Measurements from ENCODE around the gene ZDHHC13. TPM values are rescaled to one million over a fixed set of nuclear protein-coding genes. Genes with fewer than 3 reads are reported as not detected.

The ZDHHC13 gene, protein sequence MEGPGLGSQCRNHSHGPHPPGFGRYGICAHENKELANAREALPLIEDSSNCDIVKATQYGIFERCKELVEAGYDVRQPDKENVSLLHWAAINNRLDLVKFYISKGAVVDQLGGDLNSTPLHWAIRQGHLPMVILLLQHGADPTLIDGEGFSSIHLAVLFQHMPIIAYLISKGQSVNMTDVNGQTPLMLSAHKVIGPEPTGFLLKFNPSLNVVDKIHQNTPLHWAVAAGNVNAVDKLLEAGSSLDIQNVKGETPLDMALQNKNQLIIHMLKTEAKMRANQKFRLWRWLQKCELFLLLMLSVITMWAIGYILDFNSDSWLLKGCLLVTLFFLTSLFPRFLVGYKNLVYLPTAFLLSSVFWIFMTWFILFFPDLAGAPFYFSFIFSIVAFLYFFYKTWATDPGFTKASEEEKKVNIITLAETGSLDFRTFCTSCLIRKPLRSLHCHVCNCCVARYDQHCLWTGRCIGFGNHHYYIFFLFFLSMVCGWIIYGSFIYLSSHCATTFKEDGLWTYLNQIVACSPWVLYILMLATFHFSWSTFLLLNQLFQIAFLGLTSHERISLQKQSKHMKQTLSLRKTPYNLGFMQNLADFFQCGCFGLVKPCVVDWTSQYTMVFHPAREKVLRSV
- total RNA-seq = 1 to 10 TPM; 5.4 to 5.9 TPM
- long read RNA-seq, donor 1, partial matches to known transcripts = 0 of 2 reads
- long read RNA-seq, donor 1, other reads (novel, unspliced or antisense) = 0 of 2 reads
- long read RNA-seq, donor 2, transcript ZDHHC13-202 (17 exons, 2,445 nt) = major isoform, 6 of 7 reads
- long read RNA-seq, donor 2, partial matches to known transcripts = 1 of 7 reads
- long read RNA-seq, donor 2, other reads (novel, unspliced or antisense) = 0 of 7 reads

DNA sequence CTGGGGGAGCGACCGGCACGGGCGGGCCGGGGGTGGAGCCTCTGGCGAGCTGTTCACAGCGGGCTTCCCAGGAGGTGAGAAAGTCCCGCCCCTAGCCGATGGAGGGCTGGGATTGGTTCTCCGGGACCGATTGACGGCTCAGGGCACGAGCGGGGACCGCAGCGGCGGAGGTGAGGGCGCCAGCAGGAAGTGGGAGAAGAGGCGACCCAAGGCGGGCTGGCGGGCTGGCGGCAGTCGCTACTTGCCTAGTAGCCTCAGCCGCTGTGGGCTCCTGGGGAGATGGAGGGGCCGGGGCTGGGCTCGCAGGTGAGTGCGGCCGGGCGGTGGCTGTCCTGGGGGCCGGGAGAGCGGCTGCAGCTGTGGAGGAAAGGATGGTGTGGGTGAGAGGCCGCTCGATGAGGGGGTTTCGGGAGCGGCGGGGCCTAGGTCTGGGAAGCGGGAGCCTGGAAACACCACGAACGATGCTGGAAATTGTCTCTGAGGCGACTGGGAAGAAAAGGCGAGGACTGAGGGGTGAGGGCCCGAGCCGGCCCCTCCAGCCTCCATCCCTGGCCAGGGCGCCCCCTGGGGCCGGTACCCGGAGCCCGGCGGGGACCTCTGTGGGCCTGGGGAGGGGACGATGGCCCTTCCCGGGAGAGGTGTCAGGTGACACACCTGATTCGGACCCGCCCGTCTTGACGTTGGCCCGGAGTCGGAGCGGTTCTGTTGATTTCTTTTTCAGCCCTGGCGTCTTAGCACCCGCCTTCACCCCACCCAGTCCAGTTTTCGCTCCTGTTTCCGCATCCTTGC lies at the start of gene ZDHHC13:
Gene ZDHHC13, plus strand, starts transcription at position 198 of the 789 bp plus-strand sequence. Its CDS starts 82 bp downstream, at position 280.
- DNase-seq (ENCODE audit: low spot score) = peak; percentile 96
- intact Hi-C loops (cut with DNase I) = no loop called here

DNA sequence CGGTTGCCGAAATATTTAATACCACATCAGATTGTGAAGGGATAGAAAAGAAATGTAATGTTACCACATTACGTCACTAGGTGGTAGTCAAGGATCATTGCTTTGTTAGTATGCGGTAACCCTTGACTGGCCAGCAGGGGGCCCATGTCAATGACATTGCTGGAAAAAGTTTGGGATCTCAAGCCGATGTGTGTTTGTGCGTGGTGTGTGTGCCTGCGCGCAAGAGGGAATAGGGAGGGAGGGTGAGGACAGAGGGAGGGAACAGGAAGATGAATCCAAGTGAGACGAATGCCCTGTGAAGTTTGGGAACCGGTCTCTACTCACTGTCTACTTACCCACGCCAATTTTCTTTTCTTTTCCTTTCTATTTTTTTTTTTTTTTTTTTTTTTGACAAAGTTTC lies 45.7 kb upstream of the ZDHHC13 start:
- intact Hi-C loops (cut with DNase I) = loop anchor here in 1 of 2 donors (10.0 kb wide), 1 partner anchor 664 kb away; no protein-coding TSS in a partner anchor
- DNase-seq (ENCODE audit: low spot score) = peak; percentile 86

DNA sequence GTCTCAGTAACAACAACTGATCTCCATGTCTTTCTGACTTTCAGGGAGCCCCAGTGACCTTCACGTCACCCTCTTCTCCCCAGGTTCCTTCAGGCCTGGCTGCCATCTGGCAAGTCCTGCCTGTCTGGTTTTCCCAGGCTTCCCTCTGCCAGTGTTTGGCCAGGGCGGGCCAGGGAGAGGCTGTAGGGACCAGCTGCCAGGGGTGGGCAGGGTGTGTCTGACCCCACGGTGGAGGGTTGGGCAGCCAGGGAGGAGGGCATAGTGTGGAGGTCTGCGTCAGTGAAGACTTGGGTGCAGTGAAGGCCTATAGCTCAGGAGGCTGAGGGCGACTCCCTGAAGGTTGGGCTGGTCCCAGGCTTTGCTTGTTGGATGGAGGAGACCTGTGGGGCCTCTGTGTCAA lies 44.5 kb upstream of the ZDHHC13 start:
- DNase-seq (ENCODE audit: low spot score) = no peak
- intact Hi-C loops (cut with DNase I) = loop anchor here in 1 of 2 donors (10.0 kb wide), 1 partner anchor 662 kb away; no protein-coding TSS in a partner anchor

DNA sequence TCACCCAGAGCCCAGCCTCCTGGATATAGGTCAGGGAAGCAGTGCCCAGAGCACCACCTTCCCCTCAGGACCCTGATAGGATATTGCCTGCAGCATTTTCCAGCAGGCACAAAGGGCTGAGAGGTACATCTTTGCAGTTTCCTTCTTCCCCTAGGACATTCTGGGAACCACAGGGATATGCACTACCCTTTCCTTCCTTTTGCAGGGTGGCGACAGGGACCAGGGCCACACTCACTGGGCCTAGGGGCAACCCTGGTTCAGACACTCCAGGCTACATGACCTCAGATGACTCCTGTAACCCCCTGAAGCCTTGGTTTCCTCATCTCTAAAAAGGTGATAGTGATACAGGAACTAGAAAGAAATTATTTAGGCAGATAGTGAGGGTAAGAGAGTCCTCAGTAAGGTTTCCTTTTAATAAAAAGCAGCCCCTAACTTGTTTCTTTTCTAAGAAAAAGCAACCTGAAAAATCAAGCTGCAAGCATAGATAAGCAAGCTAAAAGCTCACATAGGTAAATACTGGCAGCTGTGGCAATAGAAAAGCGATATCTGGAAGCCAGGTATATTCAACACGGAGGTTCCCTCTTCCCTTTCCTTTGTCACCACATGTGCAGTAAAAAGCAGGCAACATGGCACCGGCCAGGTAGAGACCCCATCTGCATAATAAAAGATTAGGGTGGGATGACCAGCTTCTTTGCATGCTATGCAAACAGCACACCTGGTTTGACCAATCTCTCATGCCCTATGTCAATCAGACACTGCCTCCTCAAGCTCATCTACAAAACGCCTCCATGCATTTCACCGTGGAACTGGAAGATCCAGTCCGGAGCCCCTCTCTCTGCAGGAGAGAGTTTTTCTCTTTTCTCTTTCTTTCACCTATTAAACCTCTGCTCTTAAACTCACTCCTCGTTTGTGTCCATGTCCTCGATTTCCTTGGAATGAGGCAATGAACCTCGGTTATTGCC lies 43.2 kb upstream of the ZDHHC13 start:
- intact Hi-C loops (cut with DNase I) = loop anchor here in 1 of 2 donors (10.0 kb wide), 1 partner anchor 661 kb away; no protein-coding TSS in a partner anchor
- no peak for DNase-seq (ENCODE audit: low spot score)

DNA sequence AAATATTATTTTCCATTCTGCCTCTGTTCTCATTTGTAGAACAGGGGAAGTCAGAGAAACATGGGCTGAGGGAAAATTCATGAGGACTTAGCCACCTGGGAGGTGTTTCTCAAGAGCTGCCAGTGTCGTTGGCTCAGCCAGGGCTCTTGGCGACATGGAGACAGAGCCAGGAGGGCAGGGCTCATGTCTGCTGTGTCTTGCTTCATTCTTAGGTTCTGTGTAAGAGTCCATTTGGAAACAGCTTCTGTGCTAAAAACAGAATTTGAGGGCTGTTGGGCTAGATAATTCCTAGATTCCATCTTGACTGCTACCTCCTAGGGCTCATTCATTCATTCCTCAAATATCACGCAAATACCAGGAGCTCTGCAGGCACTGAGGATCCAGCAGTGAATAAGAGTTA lies 41.3 kb upstream of the ZDHHC13 start:
- intact Hi-C loops (cut with DNase I) = loop anchor here in 1 of 2 donors (10.0 kb wide), 1 partner anchor 659 kb away; no protein-coding TSS in a partner anchor

DNA sequence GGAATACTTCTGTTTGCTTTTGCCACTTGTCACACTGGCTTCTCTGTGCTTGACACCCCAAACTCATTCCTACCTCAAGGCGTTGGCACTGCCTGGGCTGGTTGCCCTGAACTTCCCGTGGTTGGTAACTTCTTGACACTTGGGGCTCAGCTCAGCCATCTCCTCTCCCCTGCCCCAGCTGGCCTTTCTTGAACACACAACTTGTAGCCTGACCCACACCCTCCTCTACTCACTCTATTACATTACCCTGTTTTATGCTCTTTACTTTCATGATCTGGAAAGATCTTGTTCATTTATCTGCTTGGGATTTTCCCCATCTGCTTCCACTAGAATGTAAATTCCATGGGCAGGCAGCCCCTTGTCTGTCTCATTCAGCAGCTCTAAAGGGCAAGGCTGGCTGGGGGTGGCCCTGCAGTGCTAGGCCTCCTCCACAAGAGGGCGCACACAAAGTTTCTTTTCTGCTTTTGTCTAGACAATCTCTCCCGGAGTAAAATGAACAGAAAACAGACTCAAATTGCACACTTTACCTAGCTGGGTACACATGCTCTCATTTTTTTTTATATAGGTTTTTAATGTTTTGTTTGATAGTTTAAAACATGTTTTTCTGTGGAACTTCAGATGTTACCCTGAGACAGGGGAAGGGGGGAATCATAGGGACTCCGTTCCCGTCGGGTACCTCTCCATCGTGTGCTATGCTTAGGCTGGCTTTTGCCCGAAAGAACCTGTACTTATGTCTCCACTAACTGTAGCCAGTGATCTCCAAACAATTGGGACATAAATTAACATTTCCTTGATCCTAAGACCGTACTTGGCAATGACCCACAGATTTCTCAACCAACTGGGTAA lies 40.0 kb upstream of the ZDHHC13 start:
- DNase-seq (ENCODE audit: low spot score) = peak; percentile 84
- intact Hi-C loops (cut with DNase I) = loop anchor here in 1 of 2 donors (10.0 kb wide), 1 partner anchor 658 kb away; no protein-coding TSS in a partner anchor

More for the DNA sequence above, 41.3 kb upstream of the ZDHHC13 start:
- DNase-seq (ENCODE audit: low spot score) = no peak

DNA sequence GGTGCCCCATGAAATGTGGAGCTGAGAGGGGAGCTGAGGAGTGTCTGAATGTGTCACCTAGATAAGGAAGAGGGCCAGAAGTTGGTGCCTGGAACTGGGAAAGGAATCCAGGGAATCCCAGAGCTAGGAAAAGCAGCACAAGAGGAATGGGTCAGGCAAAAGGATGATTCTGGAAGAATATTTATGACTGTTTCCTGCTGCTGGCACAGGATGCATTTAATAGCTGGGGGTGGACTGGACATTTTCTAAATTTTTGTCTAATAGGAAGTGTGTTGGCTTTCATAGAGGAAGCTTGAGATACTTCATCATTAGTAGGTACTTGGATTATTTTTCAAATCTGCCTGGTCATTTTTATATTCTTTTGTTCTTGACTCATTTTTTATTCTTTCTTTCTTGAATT lies 39.0 kb upstream of the ZDHHC13 start:
- intact Hi-C loops (cut with DNase I) = loop anchor here in 1 of 2 donors (10.0 kb wide), 1 partner anchor 657 kb away; no protein-coding TSS in a partner anchor

DNA sequence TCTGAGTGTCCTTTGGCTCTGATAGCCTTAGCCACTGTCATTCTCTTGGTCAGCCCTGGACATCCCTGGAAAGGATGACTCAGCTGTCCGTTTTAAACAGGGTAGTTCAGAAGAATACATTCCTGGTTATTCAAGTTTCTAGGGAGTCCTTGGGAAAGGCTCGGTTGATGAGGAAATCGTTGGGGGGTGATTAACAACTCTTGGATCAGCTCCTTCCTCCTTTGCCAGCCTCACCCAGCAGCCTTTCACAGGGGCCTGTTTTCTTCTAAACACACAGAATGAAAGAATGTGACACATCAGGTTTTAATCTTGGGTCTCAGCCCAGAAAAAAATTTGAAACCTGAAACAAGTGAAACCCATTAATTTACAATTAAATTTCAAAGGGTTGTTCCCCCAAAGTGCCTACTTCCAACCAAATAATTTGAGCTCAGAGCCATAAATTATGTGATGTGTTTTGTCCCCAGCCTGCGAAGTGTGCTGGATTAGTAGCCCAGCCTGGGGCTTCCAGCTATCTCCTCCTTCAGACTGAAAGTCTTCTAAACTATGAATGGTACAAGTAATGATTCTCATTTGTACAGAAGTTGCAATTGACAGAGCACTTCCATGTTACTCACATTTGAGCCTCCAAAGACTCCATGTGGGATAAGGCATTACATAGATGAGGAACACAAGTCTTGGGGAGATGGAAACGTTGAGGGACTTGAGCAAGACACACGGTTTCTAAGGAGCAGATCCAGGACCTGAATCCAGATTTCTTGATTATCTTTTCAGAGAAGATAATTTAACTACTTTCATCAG lies 37.1 kb upstream of the ZDHHC13 start:
- no peak for DNase-seq (ENCODE audit: low spot score)
- intact Hi-C loops (cut with DNase I) = loop anchor here in 1 of 2 donors (10.0 kb wide), 1 partner anchor 655 kb away; no protein-coding TSS in a partner anchor

More for the DNA sequence above, 39.0 kb upstream of the ZDHHC13 start:
- DNase-seq (ENCODE audit: low spot score) = no peak

DNA sequence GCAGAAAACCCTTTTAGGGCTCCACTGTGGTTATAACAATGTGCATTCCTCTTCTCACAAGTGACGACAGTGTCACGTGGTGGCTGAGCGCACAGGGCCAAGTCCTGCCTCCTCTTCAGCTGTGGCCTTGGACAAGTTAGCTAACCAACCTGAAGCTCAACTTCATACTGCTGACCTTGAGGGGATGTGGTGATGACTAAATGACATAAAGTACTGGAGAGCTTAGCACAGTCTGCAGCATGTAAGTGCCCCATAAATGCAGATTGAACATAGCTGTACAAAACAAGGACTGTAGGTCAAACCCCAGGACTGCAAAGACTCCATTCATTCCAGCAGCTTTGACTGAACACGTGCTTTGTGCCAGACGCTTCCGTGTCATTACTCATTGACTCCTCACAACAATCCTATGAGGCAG lies 36.4 kb upstream of the ZDHHC13 start:
- DNase-seq (ENCODE audit: low spot score) = no peak
- intact Hi-C loops (cut with DNase I) = no loop called here

DNA sequence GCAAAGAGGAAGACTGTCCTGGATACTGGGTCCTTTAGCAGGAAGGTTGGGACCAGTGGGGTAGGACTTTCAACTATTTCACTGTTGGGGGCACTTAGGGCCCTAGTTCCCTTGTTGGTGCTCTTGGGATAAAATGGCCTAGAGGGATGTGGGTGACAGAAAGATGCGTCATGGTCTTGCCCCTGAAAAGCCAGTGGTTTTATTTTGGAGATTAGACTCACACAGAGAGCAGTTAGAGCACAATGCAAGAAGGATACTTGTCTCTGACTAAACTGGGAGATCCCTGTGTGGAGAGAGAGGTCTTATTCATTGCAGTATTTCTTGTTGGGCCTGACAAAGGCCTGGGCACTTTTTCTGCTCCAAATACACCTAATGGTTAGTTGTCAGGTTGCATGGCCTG lies 33.8 kb upstream of the ZDHHC13 start:
- intact Hi-C loops (cut with DNase I) = no loop called here

DNA sequence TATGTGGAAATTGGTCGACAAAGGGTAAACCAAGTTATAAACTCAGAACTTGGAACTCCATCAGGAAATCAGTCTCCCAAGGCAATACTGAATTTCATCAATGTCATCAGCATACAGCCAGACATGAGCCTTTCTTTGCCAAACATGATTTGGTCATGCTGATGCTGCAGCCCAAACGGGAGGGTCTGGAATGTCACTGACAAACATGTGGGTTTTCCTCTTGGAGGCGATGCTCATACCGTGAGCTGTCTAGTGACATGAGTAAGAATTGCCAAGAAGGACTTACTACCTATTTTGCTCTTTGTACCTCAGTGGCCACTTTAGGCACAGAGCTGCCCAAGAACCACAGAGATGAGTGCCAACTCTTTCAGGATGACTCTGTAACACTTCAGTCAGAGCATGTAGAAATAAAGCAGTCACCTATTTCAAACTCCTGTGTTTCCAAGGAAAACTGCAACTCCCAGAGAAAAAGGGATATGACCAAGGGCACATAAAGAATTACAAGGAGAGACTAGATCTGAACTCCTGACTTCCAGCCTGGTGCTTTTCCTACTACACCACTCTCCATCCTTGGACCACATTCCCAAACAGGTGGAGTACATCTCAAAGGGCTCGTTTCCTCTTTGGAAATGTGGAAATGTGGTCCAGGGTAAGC lies 32.2 kb upstream of the ZDHHC13 start:
- intact Hi-C loops (cut with DNase I) = no loop called here
- no peak for DNase-seq (ENCODE audit: low spot score)

More for the DNA sequence above, 33.8 kb upstream of the ZDHHC13 start:
- no peak for DNase-seq (ENCODE audit: low spot score)

DNA sequence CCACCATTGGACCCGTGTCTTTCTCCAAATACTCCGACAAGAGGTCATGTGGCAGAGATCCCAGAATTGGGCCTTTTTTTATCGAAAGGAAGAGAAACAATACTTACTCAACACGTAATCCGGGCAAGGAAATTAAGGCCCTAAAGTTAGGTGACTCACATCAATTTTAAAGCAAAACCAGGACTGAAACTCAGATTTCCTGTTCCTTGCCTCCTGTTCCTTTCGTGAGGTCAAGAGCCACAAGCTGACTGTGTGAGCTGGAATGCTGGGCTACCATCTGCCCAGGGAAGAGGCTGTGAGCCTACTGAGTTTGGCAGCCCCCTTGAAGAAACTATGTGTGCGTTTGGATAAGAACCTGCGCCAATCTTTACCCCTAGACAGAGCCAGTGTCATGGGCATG lies 29.3 kb upstream of the ZDHHC13 start:
- intact Hi-C loops (cut with DNase I) = no loop called here

DNA sequence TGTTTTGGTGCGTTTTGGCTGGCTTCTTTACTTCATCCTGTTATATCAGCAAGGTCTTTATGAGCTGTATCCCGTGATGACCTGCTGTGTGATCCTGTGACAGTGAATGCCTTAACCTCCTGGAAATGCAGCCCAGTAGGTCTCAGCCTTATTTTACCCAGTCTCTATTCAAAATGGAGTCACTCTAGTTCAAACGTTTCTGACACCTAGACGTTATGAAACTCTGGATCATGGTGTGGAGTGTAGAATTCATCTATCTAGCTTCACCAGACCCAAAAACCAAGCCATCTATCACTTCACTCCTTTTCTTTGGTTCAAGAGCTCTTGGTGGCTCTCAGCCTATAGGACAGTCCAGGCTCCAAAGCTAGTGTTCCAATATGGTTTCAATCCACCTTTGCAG lies 28.2 kb upstream of the ZDHHC13 start:
- DNase-seq (ENCODE audit: low spot score) = no peak
- intact Hi-C loops (cut with DNase I) = no loop called here

More for the DNA sequence above, 29.3 kb upstream of the ZDHHC13 start:
- DNase-seq (ENCODE audit: low spot score) = no peak

DNA sequence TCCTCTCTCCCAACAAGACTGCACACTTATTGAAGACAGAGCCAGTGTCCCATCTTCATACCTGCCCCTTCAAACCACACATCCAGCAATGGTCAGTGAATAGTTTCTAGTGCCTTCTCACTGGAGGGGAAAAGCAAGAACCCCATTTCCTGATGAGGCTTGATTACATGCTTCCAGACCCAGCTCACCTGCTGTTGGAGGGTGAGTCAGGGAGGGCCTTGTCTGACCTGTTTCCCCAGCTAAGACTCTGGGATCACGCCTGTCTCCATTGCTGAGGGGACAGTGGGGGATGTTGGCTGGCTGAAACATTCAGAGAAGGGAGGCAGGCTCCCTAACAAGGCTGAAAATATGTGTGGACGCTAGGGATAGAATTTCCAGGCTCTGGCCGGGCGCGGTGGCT lies 27.5 kb upstream of the ZDHHC13 start:
- intact Hi-C loops (cut with DNase I) = no loop called here
- DNase-seq (ENCODE audit: low spot score) = no peak

DNA sequence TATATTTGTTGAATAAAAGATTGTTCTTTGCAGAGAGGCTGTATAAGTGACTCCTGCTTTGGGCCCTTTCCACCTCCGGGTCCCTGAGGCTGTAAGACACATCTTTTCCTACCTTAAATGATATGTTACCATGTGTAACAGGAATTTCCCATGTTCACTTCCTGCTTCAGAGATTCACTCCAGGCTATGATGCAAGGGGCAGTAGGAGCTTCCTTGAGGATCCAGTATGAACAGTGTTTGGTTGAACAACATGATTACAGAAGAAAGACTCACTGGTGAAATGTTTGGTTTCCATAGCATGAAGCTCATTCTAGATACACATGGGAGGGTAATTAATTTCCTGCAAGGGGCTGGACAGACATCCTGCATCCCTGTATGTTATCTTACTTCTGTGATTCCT lies 25.6 kb upstream of the ZDHHC13 start:
- intact Hi-C loops (cut with DNase I) = no loop called here
- no peak for DNase-seq (ENCODE audit: low spot score)

DNA sequence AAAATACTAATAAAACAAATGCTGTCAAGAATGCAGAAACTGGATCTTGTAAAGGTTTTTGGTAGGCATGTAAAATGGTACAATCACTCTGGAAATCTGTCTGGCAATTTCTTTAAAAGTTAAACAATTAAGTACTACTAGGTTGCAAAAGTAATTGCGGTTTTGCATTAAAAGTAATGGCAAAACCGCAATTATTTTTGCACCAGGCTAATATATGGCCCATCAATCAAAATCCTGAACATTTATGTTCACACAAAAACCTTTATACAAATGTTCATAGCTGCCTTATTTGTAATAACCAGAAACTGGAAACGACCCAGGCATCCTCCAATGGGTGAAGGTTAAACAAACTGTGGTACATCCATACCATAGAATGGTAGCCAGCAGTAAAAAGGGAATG lies 24.6 kb upstream of the ZDHHC13 start:
- intact Hi-C loops (cut with DNase I) = no loop called here
- no peak for DNase-seq (ENCODE audit: low spot score)

Data from posterior vena cava (tissue), 2 donors.